Body of pancreas (tissue), 4 donors: ENCODE data around the gene SMARCA4.

Experiments
- POLR2A ChIP-seq, 3 donors: fragments of 450-650 bp; IDR thresholded peaks; one replicate each; pipeline ENCODE4 v1.6.1; 2016; ENCODE audit warnings: antibody characterized with exemption in 3 of 3, mild to moderate bottlenecking in 2 of 3
- TF ChIP-seq, protein P1 (sequence below), 7 experiments: fragments of 450-650 bp in 4 of 7; fragments of 200-600 bp in 3 of 7; sonication (generic) in 3 of 7; IDR thresholded peaks; one replicate each; pipeline ENCODE4 v1.5.1; 2016 to 2019; ENCODE audit warnings: antibody characterized with exemption in 7 of 7

DNA sequence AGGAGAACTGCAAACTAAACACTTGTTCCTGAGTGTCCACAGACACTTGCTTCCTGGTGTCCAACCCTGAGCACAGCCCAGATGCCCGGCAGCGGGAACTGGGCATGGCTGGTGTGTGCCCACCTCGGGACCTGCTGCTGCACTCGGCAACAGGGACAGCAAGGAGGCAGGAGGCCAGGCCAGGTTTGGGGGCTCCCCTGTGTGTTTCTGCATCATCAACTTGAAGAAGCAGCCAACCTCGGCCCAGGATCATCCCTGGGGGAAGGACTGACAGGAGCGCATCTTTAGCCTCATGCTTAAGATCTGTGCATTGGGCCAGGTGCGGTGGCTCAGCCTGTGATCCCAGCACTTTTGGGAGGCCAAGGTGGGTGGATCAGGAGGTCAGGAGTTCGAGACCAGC, 93.4 kb downstream of the SMARCA4 start:
- TF ChIP-seq POLR2A (IDR thresholded peaks at IDR 0.05) = no peak
- TF ChIP-seq, protein P1, sequence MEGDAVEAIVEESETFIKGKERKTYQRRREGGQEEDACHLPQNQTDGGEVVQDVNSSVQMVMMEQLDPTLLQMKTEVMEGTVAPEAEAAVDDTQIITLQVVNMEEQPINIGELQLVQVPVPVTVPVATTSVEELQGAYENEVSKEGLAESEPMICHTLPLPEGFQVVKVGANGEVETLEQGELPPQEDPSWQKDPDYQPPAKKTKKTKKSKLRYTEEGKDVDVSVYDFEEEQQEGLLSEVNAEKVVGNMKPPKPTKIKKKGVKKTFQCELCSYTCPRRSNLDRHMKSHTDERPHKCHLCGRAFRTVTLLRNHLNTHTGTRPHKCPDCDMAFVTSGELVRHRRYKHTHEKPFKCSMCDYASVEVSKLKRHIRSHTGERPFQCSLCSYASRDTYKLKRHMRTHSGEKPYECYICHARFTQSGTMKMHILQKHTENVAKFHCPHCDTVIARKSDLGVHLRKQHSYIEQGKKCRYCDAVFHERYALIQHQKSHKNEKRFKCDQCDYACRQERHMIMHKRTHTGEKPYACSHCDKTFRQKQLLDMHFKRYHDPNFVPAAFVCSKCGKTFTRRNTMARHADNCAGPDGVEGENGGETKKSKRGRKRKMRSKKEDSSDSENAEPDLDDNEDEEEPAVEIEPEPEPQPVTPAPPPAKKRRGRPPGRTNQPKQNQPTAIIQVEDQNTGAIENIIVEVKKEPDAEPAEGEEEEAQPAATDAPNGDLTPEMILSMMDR (IDR thresholded peaks at IDR 0.05) = no peak
